Measurements from ENCODE around the gene CISH.
A peak's percentile ranks its signal among the peaks of the same experiment; 100 is the strongest.

The CISH gene

GRCh38 chr3:50623840-50624474 lies 12.4 kb upstream of the CISH start:
- DNase-seq (ENCODE audit: low read depth), result no peak
- H3K4me3 ChIP-seq (ENCODE audit: low read depth, low read length), result no peak overlapping the region
- no peak for TF ChIP-seq MYC (IDR thresholded peaks at IDR 0.05; ENCODE audit: low read depth, low read length)
- TF ChIP-seq MAX (IDR thresholded peaks at IDR 0.05; ENCODE audit: low read depth, low read length), result no peak
- no peak for TF ChIP-seq CTCF (IDR thresholded peaks at IDR 0.05; ENCODE audit: low read depth, low read length)
- TF ChIP-seq POLR2A (IDR thresholded peaks at IDR 0.05; ENCODE audit: extremely low read depth, insufficient read length), result no peak

GRCh38 chr3:50622881-50623280 lies 11.3 kb upstream of the CISH start:
- no peak for TF ChIP-seq MAX (IDR thresholded peaks at IDR 0.05; ENCODE audit: low read depth, low read length)
- no peak for TF ChIP-seq POLR2A (IDR thresholded peaks at IDR 0.05; ENCODE audit: extremely low read depth, insufficient read length)
- no peak for TF ChIP-seq CTCF (IDR thresholded peaks at IDR 0.05; ENCODE audit: low read depth, low read length)
- TF ChIP-seq MYC (IDR thresholded peaks at IDR 0.05; ENCODE audit: low read depth, low read length), result no peak
- H3K4me3 ChIP-seq (ENCODE audit: low read depth, low read length), result no peak overlapping the region
- DNase-seq (ENCODE audit: low read depth), result no peak

GRCh38 chr3:50620820-50621219 lies 9.2 kb upstream of the CISH start:
- TF ChIP-seq CTCF (IDR thresholded peaks at IDR 0.05; ENCODE audit: low read depth, low read length) (no peak), POLR2A (IDR thresholded peaks at IDR 0.05; ENCODE audit: extremely low read depth, insufficient read length) (no peak), MYC (IDR thresholded peaks at IDR 0.05; ENCODE audit: low read depth, low read length) (no peak), MAX (IDR thresholded peaks at IDR 0.05; ENCODE audit: low read depth, low read length) (no peak)
- peak overlapping the region; percentile 61 for H3K4me3 ChIP-seq (ENCODE audit: low read depth, low read length)
- peak; percentile 78 for DNase-seq (ENCODE audit: low read depth)

GRCh38 chr3:50620420-50620819 lies 8.8 kb upstream of the CISH start:
- peak overlapping the region; percentile 61 for H3K4me3 ChIP-seq (ENCODE audit: low read depth, low read length)
- peak; percentile 96 for DNase-seq (ENCODE audit: low read depth)
- TF ChIP-seq MYC (IDR thresholded peaks at IDR 0.05; ENCODE audit: low read depth, low read length), result peak; percentile 90
- TF ChIP-seq MAX (IDR thresholded peaks at IDR 0.05; ENCODE audit: low read depth, low read length), result peak; percentile 72
- TF ChIP-seq POLR2A (IDR thresholded peaks at IDR 0.05; ENCODE audit: extremely low read depth, insufficient read length), result peak; percentile 50
- TF ChIP-seq CTCF (IDR thresholded peaks at IDR 0.05; ENCODE audit: low read depth, low read length), result peak; percentile 69

GRCh38 chr3:50617911-50618481 lies 6.4 kb upstream of the CISH start:
- DNase-seq (ENCODE audit: low read depth), result peak; percentile 55

More at GRCh38 chr3:50617911-50618481, 6.4 kb upstream of the CISH start:
- peak overlapping the region; percentile 100 for H3K4me3 ChIP-seq (ENCODE audit: low read depth, low read length)
- TF ChIP-seq CTCF (IDR thresholded peaks at IDR 0.05; ENCODE audit: low read depth, low read length) (no peak), MAX (IDR thresholded peaks at IDR 0.05; ENCODE audit: low read depth, low read length) (peak; percentile 12; the same call in 1 of the 2 replicates), POLR2A (IDR thresholded peaks at IDR 0.05; ENCODE audit: extremely low read depth, insufficient read length) (peak; percentile 3), MYC (IDR thresholded peaks at IDR 0.05; ENCODE audit: low read depth, low read length) (no peak)

All from NB4 (cell line).